ENCODE measurements around the gene LTBP2.

DNA sequence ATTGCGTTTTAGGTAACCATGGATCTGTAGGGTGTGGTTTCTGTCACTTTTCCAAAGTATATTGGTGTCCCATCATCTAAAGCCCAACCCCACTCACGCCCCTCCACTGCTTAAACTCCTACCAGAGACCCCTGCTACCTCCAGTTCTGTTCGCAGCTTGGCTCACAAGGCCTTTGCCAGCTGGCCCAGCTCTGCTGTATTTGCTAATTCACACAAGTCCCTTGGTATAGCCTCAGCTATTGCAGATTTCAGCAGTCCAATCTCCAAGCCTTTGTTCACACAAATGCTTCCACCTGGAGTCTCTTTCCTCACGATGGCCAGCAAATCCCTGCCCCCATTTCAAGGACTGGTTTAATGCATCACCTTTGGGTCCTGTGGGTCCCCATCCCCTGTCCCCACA, 94.3 kb downstream of the LTBP2 start:
- TF ChIP-seq, protein P1, sequence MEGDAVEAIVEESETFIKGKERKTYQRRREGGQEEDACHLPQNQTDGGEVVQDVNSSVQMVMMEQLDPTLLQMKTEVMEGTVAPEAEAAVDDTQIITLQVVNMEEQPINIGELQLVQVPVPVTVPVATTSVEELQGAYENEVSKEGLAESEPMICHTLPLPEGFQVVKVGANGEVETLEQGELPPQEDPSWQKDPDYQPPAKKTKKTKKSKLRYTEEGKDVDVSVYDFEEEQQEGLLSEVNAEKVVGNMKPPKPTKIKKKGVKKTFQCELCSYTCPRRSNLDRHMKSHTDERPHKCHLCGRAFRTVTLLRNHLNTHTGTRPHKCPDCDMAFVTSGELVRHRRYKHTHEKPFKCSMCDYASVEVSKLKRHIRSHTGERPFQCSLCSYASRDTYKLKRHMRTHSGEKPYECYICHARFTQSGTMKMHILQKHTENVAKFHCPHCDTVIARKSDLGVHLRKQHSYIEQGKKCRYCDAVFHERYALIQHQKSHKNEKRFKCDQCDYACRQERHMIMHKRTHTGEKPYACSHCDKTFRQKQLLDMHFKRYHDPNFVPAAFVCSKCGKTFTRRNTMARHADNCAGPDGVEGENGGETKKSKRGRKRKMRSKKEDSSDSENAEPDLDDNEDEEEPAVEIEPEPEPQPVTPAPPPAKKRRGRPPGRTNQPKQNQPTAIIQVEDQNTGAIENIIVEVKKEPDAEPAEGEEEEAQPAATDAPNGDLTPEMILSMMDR (conservative IDR thresholded peaks at IDR 0.05) = no peak
- no peak for TF ChIP-seq EZH2 (IDR thresholded peaks at IDR 0.05; ENCODE audit: low read depth)

Measured in PC-9 (cell line).